Loucy (cell line): Measurements from ENCODE around the gene CSGALNACT2.

Experiments
- CTCF ChIP-seq: fragments of 200-600 bp; sonication (generic); conservative IDR thresholded peaks from 2 replicates; pipeline ENCODE4 v1.5.1; 2014; ENCODE audit warnings: mild to moderate bottlenecking, antibody characterized with exemption, low read length
- EZH2phosphoT487 ChIP-seq: fragments of 200-600 bp; IDR thresholded peaks from 2 replicates; pipeline ENCODE4 v1.6.1; 2018; ENCODE audit warnings: antibody characterized with exemption, mild to moderate bottlenecking, moderate library complexity, borderline replicate concordance

- TF ChIP-seq CTCF = no peak
- TF ChIP-seq EZH2phosphoT487 = no peak
These were observed 17.9 kb upstream of the CSGALNACT2 start for GRCh38 chr10:43120116-43120928.
